DND-41 (cell line): ENCODE measurements around the gene RIMOC1.

Experiments used
- CTCF ChIP-seq: IDR thresholded peaks from 2 replicates; pipeline ENCODE4 v1.5.1; 2012; ENCODE audit warnings: borderline replicate concordance, low read length, moderate library complexity, mild to moderate bottlenecking; ENCODE audit not compliant: poor library complexity, severe bottlenecking; ENCODE audit errors: extremely low read depth
- EZH2 ChIP-seq: IDR thresholded peaks from 3 replicates; pipeline ENCODE4 v1.6.1; 2012; ENCODE audit warnings: borderline replicate concordance, low read depth, mild to moderate bottlenecking, moderate library complexity, low read length, inconsistent platforms; ENCODE audit not compliant: severe bottlenecking

GRCh38 chr5:41883936-41884335 is 20.2 kb upstream of the RIMOC1 start:
- TF ChIP-seq CTCF (no peak), EZH2 (no peak)
